AG08395 (cell line): ENCODE measurements around the gene TMEM47.

Source experiments
- DNase-seq: peaks from one replicate; pipeline ENCODE4 v3.0.0; 2012; ENCODE audit warnings: mixed read lengths, low spot score

The TMEM47 gene

GRCh38 chrX:34585561-34585960 lies 71.5 kb downstream of the TMEM47 start:
- DNase-seq = no peak

- DNase-seq = no peak
Observed at GRCh38 chrX:34584781-34585180, 72.3 kb downstream of the TMEM47 start.

GRCh38 chrX:34580069-34580468 lies 77.0 kb downstream of the TMEM47 start:
- no peak for DNase-seq

- DNase-seq = peak; percentile 50
Observed at GRCh38 chrX:34578237-34578636, 78.8 kb downstream of the TMEM47 start.
